WTC11 (cell line): Measurements from ENCODE around the gene HMGXB3.

Experiments used
- CTCF ChIP-seq: fragments of 200-600 bp; IDR thresholded peaks from 2 replicates; pipeline ENCODE4 v1.8.0; 2022; ENCODE audit warnings: antibody characterized with exemption
- ESRRA ChIP-seq: sonication (generic); formaldehyde crosslinking; IDR thresholded peaks from 2 replicates; pipeline ENCODE4 v1.8.1; 2022; ENCODE audit warnings: mild to moderate bottlenecking, missing genetic modification reagents, borderline replicate concordance
- USF1 ChIP-seq: sonication (generic); formaldehyde crosslinking; IDR thresholded peaks from 2 replicates; pipeline ENCODE4 v1.8.0; 2022; ENCODE audit warnings: mild to moderate bottlenecking, missing genetic modification reagents

- TF ChIP-seq CTCF, result no peak
- TF ChIP-seq ESRRA (CRISPR knock-in tag), result no peak
- no peak for TF ChIP-seq USF1 (CRISPR knock-in tag)
Measured at GRCh38 chr5:150085950-150086715, 85.6 kb downstream of the HMGXB3 start, which contains the start of gene CSF1R.
